H1 (cell line): Measurements from ENCODE around the gene GSK3B. TPM values are rescaled to one million over a fixed set of nuclear protein-coding genes. Genes with fewer than 3 reads are reported as not detected.
A peak's percentile ranks its signal among the peaks of the same experiment; 100 is the strongest.

Experiments used
- CTCF ChIA-PET: fragments of 300-600 bp; sonication (Branson Sonifier 250); formaldehyde crosslinking; loops from one replicate; lab custom pipeline; 2021; ENCODE audit not compliant: partially characterized antibody; lab: Charles Lee
- POLR2A ChIA-PET: fragments of 300-600 bp; sonication (Branson Sonifier 250); formaldehyde crosslinking; loops from one replicate; lab custom pipeline; 2021; ENCODE audit warnings: inconsistent platforms; ENCODE audit not compliant: partially characterized antibody; lab: Charles Lee
- DNase-seq, 2 experiments: peaks; one replicate each; pipeline versions ENCODE4 v3.0.0 to v3.0.0-alpha.2; 2010 to 2022; ENCODE audit warnings: low spot score in 2 of 2, low read depth in 1 of 2, mixed read lengths in 1 of 2
- FAIRE-seq: peaks from 2 replicates; lab custom pipeline; 2011; peaks lifted over from hg19 to GRCh38; lab: Jason Lieb, UNC
- H2AFZ ChIP-seq: 2 replicates; pipeline ENCODE4 v1.8.1; 2012; ENCODE audit warnings: low read length, inconsistent platforms
- H2AK5ac ChIP-seq: 2 replicates; pipeline ENCODE4 v1.6.1; 2013; ENCODE audit warnings: low read depth, low read length
- H2BK120ac ChIP-seq: replicated peaks from 2 replicates; pipeline ENCODE3; 2013; ENCODE audit warnings: low read depth, low read length, inconsistent platforms
- H2BK12ac ChIP-seq: 2 replicates; pipeline ENCODE4 v1.6.1; 2013; ENCODE audit warnings: low read depth, low read length
- H2BK15ac ChIP-seq: 2 replicates; pipeline ENCODE4 v1.6.1; 2013; ENCODE audit warnings: low read length
- H2BK20ac ChIP-seq: 2 replicates; pipeline ENCODE4 v1.6.1; 2013; ENCODE audit warnings: low read length
- H2BK5ac ChIP-seq: 2 replicates; pipeline ENCODE4 v1.6.1; 2013; ENCODE audit warnings: low read depth, low read length
- H3K14ac ChIP-seq: 2 replicates; pipeline ENCODE4 v1.6.1; 2013; ENCODE audit warnings: inconsistent platforms; ENCODE audit not compliant: insufficient read length
- H3K18ac ChIP-seq: 2 replicates; pipeline ENCODE4 v1.6.1; 2013; ENCODE audit warnings: low read length; ENCODE audit errors: extremely low read depth
- H3K23ac ChIP-seq: 2 replicates; pipeline ENCODE4 v1.6.1; 2013; ENCODE audit warnings: inconsistent platforms; ENCODE audit not compliant: insufficient read length
- H3K23me2 ChIP-seq: 2 replicates; pipeline ENCODE4 v1.6.1; 2013; ENCODE audit warnings: low read depth, low read length
- H3K27ac ChIP-seq: 2 replicates; pipeline ENCODE4 v1.6.1; 2011; ENCODE audit warnings: low read depth, low read length, inconsistent platforms
- H3K27me3 ChIP-seq, 4 experiments: replicated peaks in 1 of 4; 1 replicate in 1 of 4; 2 replicates in 3 of 4; pipeline versions ENCODE4 v1.6.1 to v1.8.1; 2011 to 2013; ENCODE audit warnings: low read length in 3 of 4, mild to moderate bottlenecking in 3 of 4, inconsistent platforms in 2 of 4, mixed read lengths in 2 of 4, moderate library complexity in 1 of 4; ENCODE audit not compliant: control insufficient read depth in 3 of 4, insufficient read depth in 3 of 4; ENCODE audit errors: extremely low read depth in 1 of 4
- H3K36me3 ChIP-seq, 4 experiments: 2 replicates each; pipeline versions ENCODE4 v1.6.1 to v1.8.1; 2011 to 2013; ENCODE audit warnings: mild to moderate bottlenecking in 4 of 4, low read length in 3 of 4, moderate library complexity in 2 of 4, control low read depth in 1 of 4, inconsistent platforms in 1 of 4; ENCODE audit not compliant: insufficient read depth in 4 of 4, control insufficient read depth in 2 of 4
- H3K4ac ChIP-seq: replicated peaks from 2 replicates; pipeline ENCODE3; 2013; ENCODE audit warnings: low read length, low read depth, mixed read lengths, inconsistent platforms; ENCODE audit not compliant: insufficient read length
- H3K4me1 ChIP-seq, 4 experiments: replicated peaks in 1 of 4; 1 replicate in 1 of 4; 2 replicates in 3 of 4; pipeline versions ENCODE4 v1.6.1 to v1.8.1; 2011 to 2013; ENCODE audit warnings: low read length in 3 of 4, inconsistent platforms in 2 of 4, mixed read lengths in 1 of 4; ENCODE audit not compliant: insufficient read depth in 4 of 4, control insufficient read depth in 3 of 4
- H3K4me2 ChIP-seq, 2 experiments: 2 replicates each; pipeline versions ENCODE4 v1.6.1 to v1.8.1; 2011 to 2013; ENCODE audit warnings: low read depth in 2 of 2, low read length in 2 of 2, control low read depth in 1 of 2, inconsistent platforms in 1 of 2, mild to moderate bottlenecking in 1 of 2; ENCODE audit not compliant: insufficient read depth in 1 of 2
- H3K4me3 ChIP-seq, 4 experiments: fragments of 200-600, 300-600 bp in 1 of 4; sonication (generic), shearing (Covaris generic), sonication (Bioruptor Twin) in 1 of 4; 2 replicates each; pipeline versions ENCODE4 v1.5.1 to v1.8.1; 2011 to 2016; ENCODE audit warnings: low read length in 4 of 4, low read depth in 3 of 4, control low read depth in 2 of 4, inconsistent platforms in 2 of 4, mild to moderate bottlenecking in 2 of 4, mixed read lengths in 1 of 4, moderate library complexity in 1 of 4; ENCODE audit not compliant: insufficient read depth in 2 of 4; ENCODE audit errors: extremely low read depth in 1 of 4
- H3K56ac ChIP-seq: replicated peaks from 2 replicates; pipeline ENCODE3; 2013; ENCODE audit warnings: low read depth, mild to moderate bottlenecking, mixed read lengths, low read length, inconsistent platforms; ENCODE audit not compliant: insufficient read length
- H3K79me1 ChIP-seq: 2 replicates; pipeline ENCODE4 v1.6.1; 2013; ENCODE audit warnings: low read depth, low read length, control low read depth
- H3K79me2 ChIP-seq, 2 experiments: 2 replicates each; pipeline versions ENCODE4 v1.6.1 to v1.8.1; 2012 to 2013; ENCODE audit warnings: low read length in 2 of 2, mild to moderate bottlenecking in 2 of 2, inconsistent platforms in 1 of 2; ENCODE audit not compliant: insufficient read depth in 2 of 2, control insufficient read depth in 1 of 2
- H3K9ac ChIP-seq, 4 experiments: replicated peaks in 1 of 4; 1 replicate in 1 of 4; 2 replicates in 3 of 4; pipeline versions ENCODE4 v1.6.1 to v1.8.1; 2011 to 2013; ENCODE audit warnings: low read depth in 3 of 4, low read length in 3 of 4, control low read depth in 2 of 4, mild to moderate bottlenecking in 2 of 4, moderate library complexity in 2 of 4, inconsistent platforms in 1 of 4; ENCODE audit errors: extremely low read depth in 1 of 4
- H3K9me3 ChIP-seq, 2 experiments: 2 replicates each; pipeline versions ENCODE4 v1.6.1 to v1.8.1; 2012 to 2013; ENCODE audit warnings: mild to moderate bottlenecking in 2 of 2, moderate library complexity in 2 of 2, control low read depth in 1 of 2, inconsistent platforms in 1 of 2, low read depth in 1 of 2, low read length in 1 of 2, mixed read lengths in 1 of 2; ENCODE audit not compliant: insufficient read depth in 2 of 2
- H4K20me1 ChIP-seq, 2 experiments: replicated peaks in 1 of 2; 2 replicates each; pipeline versions ENCODE3 to v1.8.1; 2011 to 2013; ENCODE audit warnings: inconsistent platforms in 2 of 2, low read length in 2 of 2, mild to moderate bottlenecking in 1 of 2; ENCODE audit not compliant: insufficient read depth in 2 of 2, control insufficient read depth in 1 of 2
- H4K5ac ChIP-seq: 2 replicates; pipeline ENCODE4 v1.6.1; 2013; ENCODE audit warnings: low read length, low read depth, mixed read lengths, inconsistent platforms; ENCODE audit not compliant: insufficient read length
- H4K8ac ChIP-seq: 2 replicates; pipeline ENCODE4 v1.8.0; 2013; ENCODE audit warnings: mild to moderate bottlenecking, moderate library complexity, low read length, inconsistent platforms; ENCODE audit not compliant: insufficient read depth; ENCODE audit errors: extremely low read depth
- H4K91ac ChIP-seq: replicated peaks from 2 replicates; pipeline ENCODE3; 2013; ENCODE audit warnings: low read length, mixed read lengths, inconsistent platforms; ENCODE audit not compliant: insufficient read length
- ATF2 ChIP-seq: IDR thresholded peaks from 2 replicates; pipeline ENCODE4 v1.6.1; 2012; ENCODE audit warnings: low read length, inconsistent platforms
- BRCA1 ChIP-seq: IDR thresholded peaks from 2 replicates; pipeline ENCODE4 v1.6.1; 2012; ENCODE audit warnings: low read depth, low read length, improper control_type of control experiment
- CHD2 ChIP-seq: IDR thresholded peaks from 2 replicates; pipeline ENCODE4 v1.6.1; 2012; ENCODE audit warnings: low read length, improper control_type of control experiment
- E2F6 ChIP-seq: IDR thresholded peaks from 2 replicates; pipeline ENCODE4 v1.6.1; 2012; ENCODE audit warnings: inconsistent platforms
- GABPA ChIP-seq: IDR thresholded peaks from 2 replicates; pipeline ENCODE4 v1.6.1; 2011; ENCODE audit warnings: mild to moderate bottlenecking, low read length, moderate library complexity, borderline replicate concordance; ENCODE audit not compliant: insufficient read depth
- GTF2F1 ChIP-seq: IDR thresholded peaks from 2 replicates; pipeline ENCODE4 v1.6.1; 2012; ENCODE audit warnings: low read depth, low read length, improper control_type of control experiment, borderline replicate concordance
- JUND ChIP-seq: IDR thresholded peaks from 2 replicates; pipeline ENCODE4 v1.6.1; 2011; ENCODE audit warnings: mild to moderate bottlenecking, improper control_type of control experiment, low read length
- KDM5A ChIP-seq: fragments of 200-600 bp; IDR thresholded peaks from 2 replicates; pipeline ENCODE4 v1.7.1; 2012; ENCODE audit warnings: mild to moderate bottlenecking, low read length, inconsistent platforms, mixed read lengths
- MAX ChIP-seq: IDR thresholded peaks from 2 replicates; pipeline ENCODE4 v1.6.1; 2012; ENCODE audit warnings: inconsistent platforms
- POLR2A ChIP-seq, 2 experiments: IDR thresholded peaks; 1 replicate in 1 of 2; 2 replicates in 1 of 2; pipeline ENCODE4 v1.6.1; 2011; ENCODE audit warnings: low read depth in 2 of 2, low read length in 2 of 2, mild to moderate bottlenecking in 2 of 2; ENCODE audit errors: control extremely low read depth in 1 of 2
- RXRA ChIP-seq: IDR thresholded peaks from 2 replicates; pipeline ENCODE4 v1.6.1; 2011; ENCODE audit warnings: low read depth, mild to moderate bottlenecking, low read length, moderate library complexity; ENCODE audit not compliant: insufficient read depth
- SIRT6 ChIP-seq: IDR thresholded peaks from one replicate; pipeline ENCODE4 v1.7.1; 2012; ENCODE audit warnings: low read length, inconsistent platforms
- WGBS, 2 experiments: shearing (Covaris generic) in 1 of 2; methylation state at CpG; one replicate each; pipeline versions ENCODE4 v1.1.6 to v1.1.7; 2013 to 2015; ENCODE audit warnings: low lambda C conversion rate in 2 of 2, mixed read lengths in 2 of 2, inconsistent platforms in 1 of 2, low coverage in 1 of 2, missing lambda C conversion rate in 1 of 2; ENCODE audit not compliant: insufficient replicate concordance in 2 of 2, insufficient coverage in 1 of 2, insufficient read length in 1 of 2; ENCODE audit errors: extremely low coverage in 1 of 2, missing lambda C conversion rate in 1 of 2; 5-methylcytosine and 5-hydroxymethylcytosine counted together
- polyA plus RNA-seq, 7 experiments: library from polyadenylated mRNA; depleted of rRNA in 3 of 7; stranded (reverse) in 5 of 7; unstranded in 2 of 7; fragments of >200 nt in 5 of 7; fragments of 200-250 nt in 2 of 7; gene quantifications; 1 replicate in 5 of 7; 2 replicates in 1 of 7; 4 replicates in 1 of 7; pipeline versions ENCODE4 v1.2.1 to v1.2.3, GENCODE V29; 2011 to 2013; ENCODE audit warnings: missing spikeins in 2 of 7, mixed read lengths in 2 of 7
- total RNA-seq: library from RNA; stranded (reverse); fragmentation: NEBNext Ultra II Directional; extraction: Animal tissue kit (Norgen Biotek cat#: 25700); gene quantifications from 2 replicates; pipeline ENCODE4 v1.2.1, GENCODE V29; 2021

GSK3B gene
- total and polyA plus RNA-seq, 2 of the 8 experiments (the other 6 are each of a cell fraction or from before 2014, with no cell fraction given): 24.2 to 50.7 TPM

- Histone ChIP-seq H3K4me2 (peak overlapping the region in 1 of 2 experiments; percentile 56; a peak in 1 of 4 replicates), H3K9ac (no peak overlapping the region), H3K79me1 (no peaks in the 10 kb centered on the region), H3K27me3 (no peaks in the 10 kb centered on the region), H3K56ac (no peak overlapping the region), H3K36me3 (no peaks in the 10 kb centered on the region), H2BK120ac (no peak overlapping the region), H2BK5ac (no peak overlapping the region), H3K14ac (no peak overlapping the region), H3K4me3 (no peak overlapping the region), H3K27ac (no peak overlapping the region), H2AFZ (no peak overlapping the region), H3K23ac (no peak overlapping the region), H3K9me3 (no peaks in the 10 kb centered on the region), H4K8ac (no peak overlapping the region), H3K18ac (no peak overlapping the region), H3K79me2 (no peaks in the 10 kb centered on the region), H4K5ac (no peak overlapping the region), H2BK15ac (no peak overlapping the region), H4K20me1 (no peaks in the 10 kb centered on the region), H2BK12ac (peak overlapping the region; percentile 85; the same call in 1 of the 2 replicates), H2BK20ac (no peak overlapping the region), H3K4me1 (peaks cover 0 to 4% (median 3%) of the 10 kb centered on the region in 4 experiments; a peak in 3 of 7 replicates), H3K4ac (no peak overlapping the region), H2AK5ac (no peak overlapping the region), H3K23me2 (no peaks in the 10 kb centered on the region), H4K91ac (no peak overlapping the region)
- FAIRE-seq: no peak
- no peak for DNase-seq
- ChIA-PET CTCF (interaction anchor here (1.5 kb wide), 1 partner anchor 12 kb away, joined by 5 read pairs; no protein-coding TSS in a partner anchor), POLR2A (interaction anchor here (1.6 kb wide), 1 partner anchor 15 kb away, joined by 5 read pairs; no protein-coding TSS in a partner anchor)
- WGBS, 2 experiments: 79% methylated on average over 2 of the region's 2 CpGs; no CpG with 5 or more reads in 1 of the 2 experiments
- no peak for TF ChIP-seq MAX
- TF ChIP-seq RXRA: no peak
- no peak for TF ChIP-seq ATF2
- no peak for TF ChIP-seq GTF2F1
- TF ChIP-seq BRCA1: no peak
- no peak for TF ChIP-seq JUND
- no peak for TF ChIP-seq GABPA
- no peak for TF ChIP-seq CHD2
- no peak for TF ChIP-seq SIRT6
- no peak for TF ChIP-seq KDM5A
- no peak for TF ChIP-seq E2F6
- TF ChIP-seq POLR2A (IDR thresholded peaks at IDR 0.05; ENCODE audit: control extremely low read depth in 1 of 2, low read depth in 2 of 2, low read length in 2 of 2): no peak
These were observed 299.8 kb downstream of the GSK3B start for GRCh38 chr3:119794401-119794800.
